Endothelial cell of umbilical vein (primary cell): ENCODE results near the gene PLPPR3. TPM values are rescaled to one million over a fixed set of nuclear protein-coding genes. Genes with fewer than 3 reads are reported as not detected.
A peak's percentile ranks its signal among the peaks of the same experiment; 100 is the strongest.

Source experiments
- BruUV-seq: library from RNA; stranded (reverse); fragments of 400-500 nt; replicated peaks from 2 replicates; lab custom pipeline; 2021; lab: Mats Ljungman, UMichigan
- CTCF ChIA-PET: fragments of 300-600, 350-600 bp; sonication (Branson Sonifier 250); formaldehyde crosslinking; loops from one replicate; lab custom pipeline; 2021; ENCODE audit warnings: antibody characterized with exemption, inconsistent platforms; lab: Charles Lee
- POLR2A ChIA-PET: fragments of 300-600, 350-600 bp; sonication (Branson Sonifier 250); formaldehyde crosslinking; loops from one replicate; lab custom pipeline; 2021; ENCODE audit warnings: antibody characterized with exemption, inconsistent platforms; lab: Charles Lee
- DNase-seq: peaks from one replicate; pipeline ENCODE4 v3.0.0-alpha.2; 2011; ENCODE audit warnings: low read depth, low spot score
- FAIRE-seq: peaks from 2 replicates; lab custom pipeline; 2011; peaks lifted over from hg19 to GRCh38; lab: Jason Lieb, UNC
- H2AFZ ChIP-seq: 2 replicates; pipeline ENCODE4 v1.6.0; 2012; ENCODE audit warnings: low read depth, low read length, control low read depth, inconsistent platforms
- H3K27ac ChIP-seq: 2 replicates; pipeline ENCODE4 v1.5.1; 2011; ENCODE audit warnings: low read depth, mild to moderate bottlenecking, control low read depth, low read length, moderate library complexity; ENCODE audit not compliant: insufficient read depth
- H3K27me3 ChIP-seq, 2 experiments: 2 replicates each; pipeline versions ENCODE4 v1.6.0 to v1.6.1; 2011; ENCODE audit warnings: low read length in 2 of 2, mixed read lengths in 1 of 2; ENCODE audit not compliant: control insufficient read depth in 2 of 2, insufficient read depth in 2 of 2
- H3K36me3 ChIP-seq, 2 experiments: 2 replicates in 1 of 2; 3 replicates in 1 of 2; pipeline ENCODE4 v1.5.1; 2011; ENCODE audit warnings: low read length in 2 of 2, mild to moderate bottlenecking in 1 of 2, moderate library complexity in 1 of 2; ENCODE audit not compliant: control insufficient read depth in 2 of 2, insufficient read depth in 2 of 2; ENCODE audit errors: extremely low read depth in 1 of 2
- H3K4me1 ChIP-seq: 3 replicates; pipeline ENCODE4 v1.5.1; 2011; ENCODE audit warnings: mild to moderate bottlenecking, low read length; ENCODE audit not compliant: control insufficient read depth, insufficient read depth; ENCODE audit errors: extremely low read depth
- H3K4me2 ChIP-seq: 2 replicates; pipeline ENCODE4 v1.6.1; 2011; ENCODE audit warnings: low read length, control low read depth, mixed read lengths; ENCODE audit not compliant: insufficient read depth
- H3K4me3 ChIP-seq, 3 experiments: fragments of 200-600 bp in 1 of 3; sonication (generic), shearing (Covaris generic) in 1 of 3; replicated peaks in 1 of 3; 2 replicates each; pipeline ENCODE4 v1.5.1; 2011 to 2016; ENCODE audit warnings: control low read depth in 3 of 3, low read length in 3 of 3, mild to moderate bottlenecking in 2 of 3, inconsistent platforms in 1 of 3, low read depth in 1 of 3, moderate library complexity in 1 of 3; ENCODE audit not compliant: insufficient read depth in 1 of 3
- H3K79me2 ChIP-seq: 2 replicates; pipeline ENCODE4 v1.6.0; 2012; ENCODE audit warnings: low read length, inconsistent platforms; ENCODE audit not compliant: control insufficient read depth, insufficient read depth
- H3K9ac ChIP-seq: replicated peaks from 2 replicates; pipeline ENCODE3; 2011; ENCODE audit warnings: low read length, control low read depth; ENCODE audit not compliant: insufficient read depth; ENCODE audit errors: extremely low read depth
- H3K9me1 ChIP-seq: replicated peaks from 3 replicates; pipeline ENCODE4 v1.6.0; 2011; ENCODE audit warnings: mild to moderate bottlenecking, low read length; ENCODE audit not compliant: control insufficient read depth, insufficient read depth; ENCODE audit errors: extremely low read depth
- H3K9me3 ChIP-seq: replicated peaks from 2 replicates; pipeline ENCODE4 v1.5.1; 2012; ENCODE audit warnings: low read length, inconsistent platforms; ENCODE audit not compliant: control insufficient read depth, insufficient read depth
- H4K20me1 ChIP-seq: replicated peaks from 2 replicates; pipeline ENCODE3; 2011; ENCODE audit warnings: mild to moderate bottlenecking, low read length; ENCODE audit not compliant: control insufficient read depth, insufficient read depth; ENCODE audit errors: extremely low read depth
- CTCF ChIP-seq, 2 donors: IDR thresholded peaks; 1 replicate in 1 of 2; 2 replicates in 1 of 2; pipeline ENCODE4 v1.5.1; 2011; ENCODE audit warnings: low read length in 2 of 2, mild to moderate bottlenecking in 2 of 2, moderate library complexity in 2 of 2, control low read depth in 1 of 2, inconsistent platforms in 1 of 2, low read depth in 1 of 2; ENCODE audit not compliant: insufficient read depth in 1 of 2; ENCODE audit errors: extremely low read depth in 1 of 2
- EZH2 ChIP-seq: IDR thresholded peaks from 2 replicates; pipeline ENCODE4 v1.6.1; 2012; ENCODE audit warnings: borderline replicate concordance, low read depth, mild to moderate bottlenecking, moderate library complexity, low read length, inconsistent platforms; ENCODE audit not compliant: severe bottlenecking
- GATA2 ChIP-seq: IDR thresholded peaks from 2 replicates; pipeline ENCODE4 v1.7.0; 2011; ENCODE audit warnings: low read depth, mild to moderate bottlenecking, moderate library complexity, mixed read lengths, low read length; ENCODE audit not compliant: insufficient read length, insufficient read depth
- JUN ChIP-seq: IDR thresholded peaks from 2 replicates; pipeline ENCODE4 v1.6.1; 2011; ENCODE audit warnings: borderline replicate concordance, low read depth; ENCODE audit not compliant: insufficient read length, insufficient read depth
- MAX ChIP-seq: IDR thresholded peaks from 2 replicates; pipeline ENCODE4 v1.6.1; 2011; ENCODE audit not compliant: insufficient read depth, insufficient read length
- MYC ChIP-seq: IDR thresholded peaks from one replicate; pipeline ENCODE4 v1.6.1; 2011; ENCODE audit warnings: mild to moderate bottlenecking, low read depth, low read length
- POLR2A ChIP-seq: IDR thresholded peaks from 2 replicates; pipeline ENCODE4 v1.6.1; 2012; ENCODE audit warnings: low read depth, mild to moderate bottlenecking, control low read depth, low read length
- dilution Hi-C: fragments of 300-500 bp; cut with MboI; formaldehyde crosslinking; loops from one replicate; pipeline ENCODE4 v1.15.0; 2019; ENCODE audit warnings: low sequenced_read_pairs; ENCODE audit not compliant: extremely low pct_ligation_motif_present
- intact Hi-C: fragments of 100-400 bp; cut with micrococcal nuclease; formaldehyde crosslinking; loops from one replicate; pipeline ENCODE4 v1.10.0; 2022
- polyA plus RNA-seq, 4 experiments: library from polyadenylated mRNA; depleted of rRNA in 3 of 4; stranded (reverse) in 3 of 4; unstranded in 1 of 4; fragments of >200 nt; gene quantifications; 2 replicates each; pipeline versions ENCODE4 v1.2.1 to v1.2.3, GENCODE V29; 2011 to 2012; ENCODE audit warnings: missing spikeins in 1 of 4
- total RNA-seq: library from RNA; stranded (reverse); gene quantifications from 2 replicates; pipeline ENCODE4 v1.2.3, GENCODE V29; 2021

The PLPPR3 gene
- total and polyA plus RNA-seq, 2 donors (not counting 3 experiments of a cell fraction or from before 2014, with no cell fraction given) = 1.1 to 1.2 TPM

- no peaks in the 10 kb centered on the region for H3K36me3 ChIP-seq
- H4K20me1 ChIP-seq = no peaks in the 10 kb centered on the region
- no peak for TF ChIP-seq MAX
- H3K9me1 ChIP-seq = no peaks in the 10 kb centered on the region
- H2AFZ ChIP-seq = peak overlapping the region; percentile 80
- H3K9ac ChIP-seq = no peak overlapping the region
- H3K4me3 ChIP-seq = no peak overlapping the region
- peak; percentile 55 for DNase-seq
- H3K4me2 ChIP-seq = no peak overlapping the region
- peak; percentile 58 for FAIRE-seq
- H3K27me3 ChIP-seq = no peaks in the 10 kb centered on the region
- peaks cover 24% of the 10 kb centered on the region for H3K4me1 ChIP-seq
- no peak overlapping the region for H3K27ac ChIP-seq
- no TSS peak for BruUV-seq
- POLR2A ChIA-PET = interaction anchor here (0.7 kb wide), 1 partner anchor 23 kb away, joined by 3 read pairs; no protein-coding TSS in a partner anchor
- no peaks in the 10 kb centered on the region for H3K9me3 ChIP-seq
- peaks cover 7% of the 10 kb centered on the region for H3K79me2 ChIP-seq
- dilution Hi-C loops = no loop called here
- CTCF ChIA-PET = interaction anchor here (1.0 to 1.1 kb wide), 2 partner anchors 20 to 182 kb away, joined by 3 to 5 read pairs; no protein-coding TSS in a partner anchor
- intact Hi-C loops = no loop called here
Observed at GRCh38 chr19:778910-779653, 42.7 kb downstream of the PLPPR3 start.

- no TSS peak for BruUV-seq
- no peak overlapping the region for H3K9ac ChIP-seq
- DNase-seq = no peak
- dilution Hi-C loops (no loop called here), intact Hi-C loops (no loop called here)
- POLR2A ChIA-PET = no interaction called here
- no peaks in the 10 kb centered on the region for H3K9me3 ChIP-seq
- no peak overlapping the region for H2AFZ ChIP-seq
- H3K4me2 ChIP-seq = no peak overlapping the region
- no peaks in the 10 kb centered on the region for H3K36me3 ChIP-seq
- H4K20me1 ChIP-seq = no peaks in the 10 kb centered on the region
- CTCF ChIA-PET = no interaction called here
- no peak for FAIRE-seq
- H3K4me1 ChIP-seq = peaks cover 6% of the 10 kb centered on the region
- H3K79me2 ChIP-seq = peaks cover 4% of the 10 kb centered on the region
- TF ChIP-seq MAX (no peak), CTCF (IDR thresholded peaks at IDR 0.05; ENCODE audit: extremely low read depth in 1 of 2, insufficient read depth in 1 of 2, low read depth in 1 of 2, low read length in 2 of 2) (no peak), GATA2 (no peak), JUN (no peak), EZH2 (no peak), POLR2A (no peak), MYC (no peak)
- H3K27me3 ChIP-seq = no peaks in the 10 kb centered on the region
- H3K27ac ChIP-seq = no peak overlapping the region
- no peak overlapping the region for H3K4me3 ChIP-seq
- no peaks in the 10 kb centered on the region for H3K9me1 ChIP-seq
Observed at GRCh38 chr19:776549-776948, 45.2 kb downstream of the PLPPR3 start.
